Kidney (tissue), 14 donors: ENCODE data around the gene MIX23. TPM values are rescaled to one million over a fixed set of nuclear protein-coding genes. Genes with fewer than 3 reads are reported as not detected.

Source experiments
- DNase-seq, 5 donors: peaks; one replicate each; pipeline ENCODE4 v3.0.0-alpha.2; 2013 to 2020
- FAIRE-seq: peaks from 2 replicates; lab custom pipeline; 2012; peaks lifted over from hg19 to GRCh38; lab: Jason Lieb, UNC
- H3K27ac ChIP-seq, 2 donors: one replicate each; pipeline ENCODE4 v1.7.0; 2013; ENCODE audit warnings: low read depth in 2 of 2, low read length in 2 of 2, inconsistent platforms in 1 of 2
- H3K27me3 ChIP-seq: one replicate; pipeline ENCODE4 v1.7.1; 2013; ENCODE audit warnings: low read length, inconsistent platforms; ENCODE audit not compliant: control insufficient read depth, insufficient read depth
- H3K36me3 ChIP-seq, 3 donors: one replicate each; pipeline versions ENCODE4 v1.7.0 to v1.7.1; 2013; ENCODE audit warnings: low read length in 3 of 3, control low read depth in 1 of 3, inconsistent platforms in 1 of 3; ENCODE audit not compliant: insufficient read depth in 3 of 3, control insufficient read depth in 2 of 3
- H3K4me1 ChIP-seq, 3 donors: one replicate each; pipeline versions ENCODE4 v1.7.0 to v1.7.1; 2013; ENCODE audit warnings: low read length in 3 of 3, inconsistent platforms in 1 of 3, low read depth in 1 of 3; ENCODE audit not compliant: control insufficient read depth in 2 of 3, insufficient read depth in 2 of 3
- H3K4me3 ChIP-seq, 3 donors: one replicate each; pipeline versions ENCODE4 v1.7.0 to v1.8.1; 2013; ENCODE audit warnings: low read length in 3 of 3, control low read depth in 1 of 3, inconsistent platforms in 1 of 3
- H3K9ac ChIP-seq, 3 donors: one replicate each; pipeline versions ENCODE4 v1.7.0 to v1.7.1; 2013; ENCODE audit warnings: low read length in 3 of 3, control low read depth in 1 of 3, inconsistent platforms in 1 of 3
- H3K9me3 ChIP-seq, 3 donors: one replicate each; pipeline versions ENCODE4 v1.7.0 to v1.7.1; 2013; ENCODE audit warnings: low read length in 3 of 3, control low read depth in 1 of 3, inconsistent platforms in 1 of 3; ENCODE audit not compliant: control insufficient read depth in 2 of 3, insufficient read depth in 1 of 3
- CTCF ChIP-seq: IDR thresholded peaks from 3 replicates; pipeline ENCODE4 v1.5.1; 2012; ENCODE audit warnings: mild to moderate bottlenecking, moderate library complexity, borderline replicate concordance; ENCODE audit not compliant: insufficient read depth; ENCODE audit errors: extremely low read depth
- intact Hi-C: fragments of 100-400 bp; cut with DNase I; formaldehyde crosslinking; loops from one replicate; pipeline ENCODE4 v1.11.1; 2022
- polyA plus RNA-seq: library from polyadenylated mRNA; stranded (reverse); fragments of 350-450 nt; fragmentation: Illumina TruSeq; extraction: RNeasy Lipid Tissue Mini Kit (QIAGEN cat#74804); gene quantifications from one replicate; pipeline ENCODE4 v1.2.3, GENCODE V29; 2014; ENCODE audit warnings: low read depth, low replicate concordance; ENCODE audit not compliant: insufficient read depth
- total RNA-seq: library from RNA; stranded (reverse); fragmentation: NEBNext Ultra II Directional; extraction: Animal tissue kit (Norgen Biotek cat#: 25700); gene quantifications from one replicate; pipeline ENCODE4 v1.2.1, GENCODE V29; 2021
- donor health status: control.
- donor health status: control.
- donor health status: control.
- donor health status: control.
- donor health status: control.
- donor health status: DM: yes; HTN: yes; CAD: no.
- donor health status: Normal renal cell carcinoma (clear cell type).

Gene MIX23
- total and polyA plus RNA-seq, 2 donors from 2014 or later: 27.9 to 84.0 TPM

GRCh38 chr3:122407946-122408345 is 24.9 kb upstream of the MIX23 start:
- Histone ChIP-seq H3K9me3 (no peaks in the 10 kb centered on the region), H3K27ac (no peak overlapping the region), H3K4me3 (no peak overlapping the region), H3K4me1 (no peaks in the 10 kb centered on the region), H3K36me3 (peaks cover 6 to 73% (median 34%) of the 10 kb centered on the region in 3 donors), H3K27me3 (no peaks in the 10 kb centered on the region), H3K9ac (no peak overlapping the region)
- FAIRE-seq (no peak), DNase-seq (no peak)
- intact Hi-C loops: no loop called here
- no peak for TF ChIP-seq CTCF

DNA sequence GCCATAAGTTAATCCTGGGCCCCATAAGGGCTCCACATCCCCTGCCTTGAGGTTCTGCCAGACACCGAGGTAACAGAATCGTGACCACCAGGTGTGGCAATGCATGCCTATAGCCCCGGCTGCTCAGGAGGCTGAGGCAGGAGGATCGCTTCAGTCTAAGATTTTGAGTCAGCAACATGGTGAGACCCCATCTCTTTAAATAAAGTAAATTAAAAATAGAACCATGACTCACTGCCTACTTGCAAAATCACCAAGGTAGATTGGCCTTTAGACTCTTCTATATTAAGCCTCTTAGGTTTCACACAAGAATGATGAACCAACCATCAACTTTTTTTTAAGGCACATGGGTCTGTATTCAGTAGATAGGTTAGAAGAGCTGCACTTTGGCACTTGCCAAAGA is 23.2 kb upstream of the MIX23 start:
- intact Hi-C loops: no loop called here
- no peak for TF ChIP-seq CTCF
- Histone ChIP-seq H3K9me3 (no peaks in the 10 kb centered on the region), H3K4me3 (no peak overlapping the region), H3K4me1 (no peaks in the 10 kb centered on the region), H3K36me3 (peaks cover 6 to 77% (median 35%) of the 10 kb centered on the region in 3 donors), H3K27ac (no peak overlapping the region), H3K9ac (no peak overlapping the region), H3K27me3 (no peaks in the 10 kb centered on the region)
- FAIRE-seq (no peak), DNase-seq (no peak)

DNA sequence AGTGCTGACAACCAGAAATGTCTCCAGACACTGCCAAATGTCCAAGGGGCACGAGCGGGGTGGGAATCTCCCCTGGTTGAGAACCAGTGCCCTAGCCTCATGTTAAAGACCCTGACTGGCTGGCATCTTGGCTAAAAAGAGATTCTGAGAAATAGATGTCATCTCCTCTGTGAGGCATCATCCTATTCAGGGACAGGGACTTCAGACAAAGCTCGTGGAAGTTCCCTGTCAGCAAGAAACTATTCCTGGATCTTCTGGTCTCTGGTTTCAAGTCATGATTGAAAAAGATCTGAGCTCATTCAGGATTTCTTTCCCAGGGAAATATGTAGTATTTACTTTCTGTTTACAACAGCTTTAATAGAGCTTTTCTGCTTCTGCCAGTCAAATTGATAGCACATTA is 22.0 kb upstream of the MIX23 start:
- DNase-seq: no peak
- intact Hi-C loops: no loop called here
- H3K9me3 ChIP-seq: no peaks in the 10 kb centered on the region
- H3K4me1 ChIP-seq: no peaks in the 10 kb centered on the region
- peaks cover 6 to 67% (median 35%) of the 10 kb centered on the region in 3 donors for H3K36me3 ChIP-seq
- no peak overlapping the region for H3K9ac ChIP-seq
- no peak overlapping the region for H3K4me3 ChIP-seq
- no peak overlapping the region for H3K27ac ChIP-seq
- TF ChIP-seq CTCF: no peak
- no peaks in the 10 kb centered on the region for H3K27me3 ChIP-seq
- FAIRE-seq: no peak

- peaks cover 3 to 53% (median 31%) of the 10 kb centered on the region in 3 donors for H3K36me3 ChIP-seq
- no peak for FAIRE-seq
Measured at GRCh38 chr3:122403489-122403888, 20.5 kb upstream of the MIX23 start.

More at GRCh38 chr3:122403489-122403888, 20.5 kb upstream of the MIX23 start:
- Histone ChIP-seq H3K27ac (no peak overlapping the region), H3K4me3 (no peak overlapping the region), H3K27me3 (no peaks in the 10 kb centered on the region), H3K9ac (no peak overlapping the region), H3K9me3 (no peaks in the 10 kb centered on the region), H3K4me1 (no peaks in the 10 kb centered on the region)
- TF ChIP-seq CTCF: no peak
- intact Hi-C loops: no loop called here
- DNase-seq: no peak
